Measurements from ENCODE around the gene KLF16. TPM values are rescaled to one million over a fixed set of nuclear protein-coding genes. Genes with fewer than 3 reads are reported as not detected.

KLF16 gene
- polyA plus RNA-seq, 3 donors: 0.51 to 23.3 (median 0.67) TPM

DNA sequence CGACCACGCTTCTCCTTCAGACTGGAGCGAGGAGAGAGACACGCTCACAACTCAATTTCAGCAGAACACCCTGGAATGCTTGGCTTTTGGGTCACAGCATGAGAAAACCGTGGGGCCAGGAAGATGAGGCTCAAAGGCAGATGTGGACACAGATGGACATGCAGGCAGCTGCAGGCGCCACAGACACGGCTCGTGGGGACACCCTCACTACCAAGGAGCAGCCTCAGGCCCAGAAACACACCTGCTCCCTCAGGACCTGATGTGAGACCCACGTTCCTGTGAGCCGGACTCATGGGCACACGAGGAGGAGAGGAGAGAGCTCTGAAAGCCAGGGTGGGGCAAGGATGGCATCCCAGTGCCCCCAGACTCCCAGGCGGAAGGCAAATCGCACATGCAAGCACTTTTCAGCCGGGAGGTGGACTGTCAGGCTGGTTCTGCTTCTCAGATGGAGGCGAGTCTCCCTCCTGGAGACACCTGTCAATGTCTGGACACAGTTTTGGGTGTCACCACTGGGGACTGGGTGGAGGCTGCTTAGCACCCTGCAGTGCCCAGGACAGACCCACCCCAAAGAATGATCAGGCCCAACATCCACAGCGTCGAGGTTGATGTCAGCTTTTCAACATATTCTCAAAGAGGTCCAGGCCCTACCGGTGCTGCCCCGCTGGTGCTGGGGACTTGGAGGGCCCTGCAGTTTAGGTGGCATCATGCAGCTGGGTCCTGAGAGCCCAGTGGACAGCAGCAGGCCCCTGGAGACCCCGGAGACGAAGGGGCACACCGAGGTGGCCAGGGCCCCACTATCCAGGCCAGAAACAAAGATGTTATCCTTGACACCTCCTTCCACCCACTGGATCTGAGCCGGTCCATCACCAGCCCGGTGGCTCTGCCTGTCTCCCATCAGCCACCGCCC lies 19.7 kb upstream of the KLF16 start:
- 92% methylated on average over 18 of the region's 25 CpGs for WGBS (ENCODE audit: insufficient coverage)

More for the DNA sequence above, 19.7 kb upstream of the KLF16 start:
- peaks cover 42% of the 10 kb centered on the region for H4K20me1 ChIP-seq (ENCODE audit: insufficient read depth, low read length)
- H3K4me1 ChIP-seq (ENCODE audit: control insufficient read depth in 1 of 2, insufficient read depth in 2 of 2, low read length in 2 of 2): peaks cover 30 to 34% of the 10 kb centered on the region in 2 donors
- intact Hi-C loops (cut with micrococcal nuclease): no loop called here
- H3K27me3 ChIP-seq (ENCODE audit: control insufficient read depth in 2 of 2, insufficient read depth in 2 of 2, low read length in 2 of 2): no peaks in the 10 kb centered on the region
- no peaks in the 10 kb centered on the region for H3K9me3 ChIP-seq (replicated peaks in 1 of 2; ENCODE audit: control insufficient read depth in 1 of 2, insufficient read depth in 1 of 2, low read length in 2 of 2)
- H3K4me3 ChIP-seq (replicated peaks in 1 of 3; ENCODE audit: low read depth in 2 of 3, low read length in 3 of 3): peak overlapping the region in 1 of 3 experiments; percentile 79
- H3K9me3 Mint-ChIP-seq: peaks cover 0 to 1% (median 0%) of the 10 kb centered on the region in 7 donors
- H3K4me3 Mint-ChIP-seq: peak overlapping the region; percentile 100
- H3K79me2 ChIP-seq (ENCODE audit: insufficient read depth, low read length): peaks cover 45% of the 10 kb centered on the region
- peaks cover 29% of the 10 kb centered on the region for H3K4me1 Mint-ChIP-seq
- peaks cover 16 to 28% of the 10 kb centered on the region in 2 donors for H3K36me3 Mint-ChIP-seq
- peaks cover 11 to 18% of the 10 kb centered on the region in 2 donors for H3K36me3 ChIP-seq (replicated peaks in 1 of 2; ENCODE audit: control insufficient read depth in 1 of 2, insufficient read depth in 2 of 2, low read length in 2 of 2)
- H3K9ac ChIP-seq (ENCODE audit: insufficient read depth, low read length, poor library complexity, severe bottlenecking): peak overlapping the region; percentile 81
- peak overlapping the region in 6 of 7 donors; percentile 63 to 97 (median 87) for H3K27ac Mint-ChIP-seq
- peak overlapping the region in 1 of 2 donors; percentile 85 for H3K27ac ChIP-seq (ENCODE audit: low read depth in 1 of 2, low read length in 2 of 2)
- H3K27me3 Mint-ChIP-seq (ENCODE audit: low read depth in 3 of 3): peaks cover 0 to 4% (median 0%) of the 10 kb centered on the region in 3 donors
- DNase-seq: no peak
- H2AFZ ChIP-seq (ENCODE audit: insufficient read depth, low read depth, low read length, poor library complexity, severe bottlenecking): no peak overlapping the region
- TF ChIP-seq, protein P1, sequence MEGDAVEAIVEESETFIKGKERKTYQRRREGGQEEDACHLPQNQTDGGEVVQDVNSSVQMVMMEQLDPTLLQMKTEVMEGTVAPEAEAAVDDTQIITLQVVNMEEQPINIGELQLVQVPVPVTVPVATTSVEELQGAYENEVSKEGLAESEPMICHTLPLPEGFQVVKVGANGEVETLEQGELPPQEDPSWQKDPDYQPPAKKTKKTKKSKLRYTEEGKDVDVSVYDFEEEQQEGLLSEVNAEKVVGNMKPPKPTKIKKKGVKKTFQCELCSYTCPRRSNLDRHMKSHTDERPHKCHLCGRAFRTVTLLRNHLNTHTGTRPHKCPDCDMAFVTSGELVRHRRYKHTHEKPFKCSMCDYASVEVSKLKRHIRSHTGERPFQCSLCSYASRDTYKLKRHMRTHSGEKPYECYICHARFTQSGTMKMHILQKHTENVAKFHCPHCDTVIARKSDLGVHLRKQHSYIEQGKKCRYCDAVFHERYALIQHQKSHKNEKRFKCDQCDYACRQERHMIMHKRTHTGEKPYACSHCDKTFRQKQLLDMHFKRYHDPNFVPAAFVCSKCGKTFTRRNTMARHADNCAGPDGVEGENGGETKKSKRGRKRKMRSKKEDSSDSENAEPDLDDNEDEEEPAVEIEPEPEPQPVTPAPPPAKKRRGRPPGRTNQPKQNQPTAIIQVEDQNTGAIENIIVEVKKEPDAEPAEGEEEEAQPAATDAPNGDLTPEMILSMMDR (IDR thresholded peaks at IDR 0.05): no peak
- peak overlapping the region; percentile 89 for H3K4me2 ChIP-seq (replicated peaks; ENCODE audit: extremely low read depth, low read length, poor library complexity, severe bottlenecking)
